Measurements from ENCODE around the gene NLRC5. TPM values are rescaled to one million over a fixed set of nuclear protein-coding genes. Genes with fewer than 3 reads are reported as not detected.
A peak's percentile ranks its signal among the peaks of the same experiment; 100 is the strongest.
"Not testable (repeated sequence)": the region's sequence is repeated elsewhere in the genome, so short reads cannot be mapped to it uniquely, and the experiment has no call there.

The NLRC5 gene
- total RNA-seq, 2 experiments from 2014 or later = 142 to 151 TPM

DNA sequence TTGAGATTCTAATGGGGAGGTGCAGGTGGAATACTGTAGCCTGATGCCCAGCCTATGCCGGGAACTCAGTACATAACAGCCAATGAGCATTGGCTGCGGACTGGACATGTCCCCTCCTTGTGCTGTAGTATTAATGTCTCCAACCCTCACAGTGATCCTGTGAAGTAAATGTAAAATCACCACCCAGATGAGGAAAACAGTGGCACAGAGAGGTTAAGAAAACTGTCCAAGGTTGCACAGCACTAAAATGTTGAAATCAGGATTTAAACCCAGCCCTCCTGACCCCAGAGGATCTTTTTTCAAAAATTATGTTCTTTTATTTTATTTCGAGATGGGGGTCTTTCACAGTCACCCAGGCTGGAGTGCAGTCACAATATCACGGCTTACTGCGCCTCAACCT is 7.9 kb downstream of the NLRC5 start:
- Mint-ChIP-seq H3K27ac (peak overlapping the region; percentile 77), H3K27me3 (no peaks in the 10 kb centered on the region), H3K36me3 (peaks cover 55% of the 10 kb centered on the region), H3K9me3 (peaks cover 5% of the 10 kb centered on the region), H3K4me3 (no peak overlapping the region), H3K4me1 (peaks cover 87% of the 10 kb centered on the region)
- DNase-seq = no peak

GRCh38 chr16:56997931-56998330 is 8.6 kb downstream of the NLRC5 start:
- Mint-ChIP-seq H3K4me3 (no peak overlapping the region), H3K4me1 (peaks cover 90% of the 10 kb centered on the region), H3K36me3 (peaks cover 52% of the 10 kb centered on the region), H3K27ac (peak overlapping the region; percentile 89), H3K9me3 (peaks cover 6% of the 10 kb centered on the region), H3K27me3 (no peaks in the 10 kb centered on the region)
- DNase-seq = no peak

DNA sequence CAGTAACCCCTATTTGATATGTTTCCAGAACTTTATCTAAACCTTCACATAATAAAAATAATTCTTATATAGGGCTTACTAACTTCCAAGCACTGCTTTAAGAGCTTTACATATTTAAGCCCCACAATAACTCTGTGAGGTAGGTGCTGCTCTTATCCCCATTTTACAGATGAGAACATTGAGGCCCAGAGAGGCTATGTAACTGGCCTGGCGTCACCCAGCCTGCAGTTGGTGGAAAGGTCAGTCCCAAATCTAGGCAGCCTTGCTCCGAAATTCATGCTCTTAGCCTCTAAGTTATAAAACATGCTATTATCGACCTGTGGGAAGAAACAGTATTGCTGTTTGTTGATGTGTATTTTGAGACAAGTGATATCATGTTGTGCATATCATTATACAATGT is 9.0 kb downstream of the NLRC5 start:
- H3K9me3 Mint-ChIP-seq = peaks cover 6% of the 10 kb centered on the region
- peak overlapping the region; percentile 89 for H3K27ac Mint-ChIP-seq
- H3K27me3 Mint-ChIP-seq = no peaks in the 10 kb centered on the region
- H3K36me3 Mint-ChIP-seq = peaks cover 49% of the 10 kb centered on the region
- no peak for DNase-seq
- H3K4me1 Mint-ChIP-seq = peaks cover 90% of the 10 kb centered on the region
- peak overlapping the region; percentile 57 for H3K4me3 Mint-ChIP-seq

- Mint-ChIP-seq H3K9me3 (peaks cover 6% of the 10 kb centered on the region), H3K27me3 (no peaks in the 10 kb centered on the region), H3K4me3 (peak overlapping the region; percentile 57), H3K36me3 (peaks cover 49% of the 10 kb centered on the region), H3K27ac (peak overlapping the region; percentile 89), H3K4me1 (peaks cover 90% of the 10 kb centered on the region)
- no peak for DNase-seq
Measured at GRCh38 chr16:56998861-56999260, 9.5 kb downstream of the NLRC5 start.

- Mint-ChIP-seq H3K9me3 (peaks cover 6% of the 10 kb centered on the region), H3K36me3 (peaks cover 49% of the 10 kb centered on the region), H3K27ac (peak overlapping the region; percentile 89), H3K4me1 (peaks cover 89% of the 10 kb centered on the region), H3K27me3 (no peaks in the 10 kb centered on the region), H3K4me3 (peak overlapping the region; percentile 57)
- DNase-seq = no peak
Measured at GRCh38 chr16:56999409-57000270, 10.3 kb downstream of the NLRC5 start.

GRCh38 chr16:57000271-57001025 is 11.1 kb downstream of the NLRC5 start:
- Mint-ChIP-seq H3K36me3 (peaks cover 54% of the 10 kb centered on the region), H3K4me3 (peak overlapping the region; percentile 9), H3K4me1 (peaks cover 89% of the 10 kb centered on the region), H3K27ac (peak overlapping the region; percentile 89), H3K9me3 (peaks cover 6% of the 10 kb centered on the region), H3K27me3 (no peaks in the 10 kb centered on the region)
- DNase-seq = peak; percentile 60

- no peaks in the 10 kb centered on the region for H3K27me3 Mint-ChIP-seq
- peaks cover 52% of the 10 kb centered on the region for H3K36me3 Mint-ChIP-seq
- no peak overlapping the region for H3K4me3 Mint-ChIP-seq
- H3K4me1 Mint-ChIP-seq = peaks cover 87% of the 10 kb centered on the region
- H3K27ac Mint-ChIP-seq = peak overlapping the region; percentile 89
- no peak for DNase-seq
- peaks cover 6% of the 10 kb centered on the region for H3K9me3 Mint-ChIP-seq
Measured at GRCh38 chr16:57001026-57001679, 11.8 kb downstream of the NLRC5 start.

DNA sequence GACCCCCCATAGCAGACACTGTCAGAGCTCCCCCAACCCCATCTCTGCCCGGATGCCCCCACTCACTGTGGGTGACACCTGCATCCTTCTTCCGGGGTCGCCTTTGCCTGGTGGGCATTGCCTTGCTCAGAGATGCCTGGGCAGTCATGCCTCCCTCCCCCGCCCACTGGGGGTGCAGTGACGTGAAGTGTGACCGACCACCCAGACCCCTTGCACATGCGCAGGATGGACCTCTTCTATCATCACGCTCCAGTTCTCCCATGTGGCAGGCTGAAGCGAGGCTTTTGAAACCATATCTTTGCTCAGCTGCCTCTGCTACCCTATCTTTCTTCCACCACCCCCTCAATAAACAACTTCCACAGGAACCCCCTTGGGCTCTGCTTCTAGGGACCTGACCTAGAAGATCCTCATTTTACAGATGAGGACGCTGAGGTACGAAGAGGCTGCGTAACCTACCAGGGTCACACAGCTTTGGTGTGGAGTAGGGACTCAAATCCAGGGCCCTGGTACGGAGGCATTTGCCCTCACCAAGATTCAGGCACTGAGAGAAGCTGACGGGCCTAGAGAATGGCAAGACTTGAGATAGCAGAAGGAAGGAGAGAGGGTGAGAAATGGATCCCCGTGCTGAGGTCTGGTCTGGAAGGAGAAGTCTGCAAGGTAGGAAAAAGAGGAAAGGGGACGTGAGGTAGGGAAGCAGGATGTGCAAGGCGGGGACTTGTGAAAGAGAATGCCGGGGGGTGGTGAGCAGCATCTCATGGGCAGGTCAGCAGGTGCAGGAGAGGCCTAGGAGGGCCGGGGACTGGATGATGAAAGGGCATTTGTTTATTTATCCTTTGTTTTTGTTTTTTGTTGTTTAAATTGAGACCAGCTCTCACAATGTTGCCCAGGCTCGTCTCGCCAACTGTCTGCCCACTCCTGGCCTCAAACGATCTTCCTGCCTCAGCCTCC is 14.4 kb downstream of the NLRC5 start:
- H3K9me3 Mint-ChIP-seq = peaks cover 6% of the 10 kb centered on the region
- H3K27me3 Mint-ChIP-seq = no peaks in the 10 kb centered on the region
- H3K4me3 Mint-ChIP-seq = peak overlapping the region; percentile 66
- H3K4me1 Mint-ChIP-seq = peaks cover 86% of the 10 kb centered on the region
- H3K36me3 Mint-ChIP-seq = peaks cover 52% of the 10 kb centered on the region
- DNase-seq = no peak
- peak overlapping the region; percentile 87 for H3K27ac Mint-ChIP-seq

- peak overlapping the region; percentile 66 for H3K4me3 Mint-ChIP-seq
- peaks cover 53% of the 10 kb centered on the region for H3K36me3 Mint-ChIP-seq
- no peak for DNase-seq
- H3K27ac Mint-ChIP-seq = peak overlapping the region; percentile 87
- no peaks in the 10 kb centered on the region for H3K27me3 Mint-ChIP-seq
- peaks cover 84% of the 10 kb centered on the region for H3K4me1 Mint-ChIP-seq
- H3K9me3 Mint-ChIP-seq = peaks cover 6% of the 10 kb centered on the region
Measured at GRCh38 chr16:57004387-57005250, 15.3 kb downstream of the NLRC5 start.

- Mint-ChIP-seq H3K4me1 (peaks cover 82% of the 10 kb centered on the region), H3K27ac (peak overlapping the region; percentile 84), H3K36me3 (peaks cover 60% of the 10 kb centered on the region)
- H3K9me3 Mint-ChIP-seq, H3K4me3 Mint-ChIP-seq, H3K27me3 Mint-ChIP-seq, DNase-seq: not testable (repeated sequence)
Measured at GRCh38 chr16:57005597-57005996, 16.2 kb downstream of the NLRC5 start.

GRCh38 chr16:57007050-57007449 is 17.7 kb downstream of the NLRC5 start:
- H3K4me1 Mint-ChIP-seq = peaks cover 83% of the 10 kb centered on the region
- no peaks in the 10 kb centered on the region for H3K27me3 Mint-ChIP-seq
- H3K27ac Mint-ChIP-seq = peak overlapping the region; percentile 83
- peaks cover 3% of the 10 kb centered on the region for H3K9me3 Mint-ChIP-seq
- H3K36me3 Mint-ChIP-seq = peaks cover 59% of the 10 kb centered on the region
- H3K4me3 Mint-ChIP-seq = peak overlapping the region; percentile 11
- DNase-seq = no peak

DNA sequence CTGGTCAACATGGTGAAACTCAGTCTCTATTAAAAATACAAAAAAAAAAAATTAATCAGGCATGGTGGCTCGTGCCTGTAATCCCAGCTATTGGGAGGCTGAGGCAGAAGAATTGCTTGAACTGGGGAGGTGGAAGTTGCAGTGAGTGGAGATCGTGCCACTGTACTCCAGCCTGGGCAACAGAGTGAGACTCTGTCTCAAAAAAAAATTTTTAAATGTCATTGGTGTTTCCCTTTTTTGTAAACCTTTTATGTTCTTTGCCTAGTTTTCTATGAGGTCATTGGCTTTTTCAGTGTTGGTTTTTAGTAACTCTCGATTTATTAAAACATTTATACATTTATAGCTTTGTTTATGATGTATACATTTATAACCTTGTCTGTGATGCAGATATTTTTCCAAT is 18.2 kb downstream of the NLRC5 start:
- no peaks in the 10 kb centered on the region for H3K9me3 Mint-ChIP-seq
- no peaks in the 10 kb centered on the region for H3K27me3 Mint-ChIP-seq
- H3K4me1 Mint-ChIP-seq = peaks cover 84% of the 10 kb centered on the region
- no peak for DNase-seq
- H3K36me3 Mint-ChIP-seq = peaks cover 60% of the 10 kb centered on the region
- H3K27ac Mint-ChIP-seq = peak overlapping the region; percentile 83
- no peak overlapping the region for H3K4me3 Mint-ChIP-seq

DNA sequence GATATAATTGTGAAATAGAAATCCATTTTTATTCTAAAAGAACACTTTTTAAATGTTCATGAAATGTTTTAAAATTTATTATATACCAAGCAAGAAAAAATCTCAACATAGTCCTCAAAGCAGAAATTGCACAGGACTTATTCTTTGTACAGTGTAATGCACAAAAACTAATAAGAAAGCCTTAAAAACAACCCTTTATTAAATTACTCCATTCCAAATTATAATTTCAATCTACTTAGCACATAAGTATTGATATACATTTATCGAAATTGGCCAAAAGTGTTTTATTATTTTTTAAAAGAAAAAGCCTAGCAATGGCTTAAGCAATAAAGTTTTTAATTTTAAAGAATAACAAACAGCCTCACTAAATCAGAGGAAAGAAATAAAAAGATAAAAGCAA is 19.1 kb downstream of the NLRC5 start:
- Mint-ChIP-seq H3K36me3 (peaks cover 60% of the 10 kb centered on the region), H3K27ac (peak overlapping the region; percentile 91), H3K4me1 (peaks cover 84% of the 10 kb centered on the region), H3K27me3 (no peaks in the 10 kb centered on the region), H3K4me3 (no peak overlapping the region), H3K9me3 (no peaks in the 10 kb centered on the region)
- no peak for DNase-seq

All from activated naive CD8-positive, alpha-beta T cell treated with anti-CD3 and anti-CD28 coated beads for 36 hours (primary cell).